ENCODE measurements around the gene BRF1.

DNA sequence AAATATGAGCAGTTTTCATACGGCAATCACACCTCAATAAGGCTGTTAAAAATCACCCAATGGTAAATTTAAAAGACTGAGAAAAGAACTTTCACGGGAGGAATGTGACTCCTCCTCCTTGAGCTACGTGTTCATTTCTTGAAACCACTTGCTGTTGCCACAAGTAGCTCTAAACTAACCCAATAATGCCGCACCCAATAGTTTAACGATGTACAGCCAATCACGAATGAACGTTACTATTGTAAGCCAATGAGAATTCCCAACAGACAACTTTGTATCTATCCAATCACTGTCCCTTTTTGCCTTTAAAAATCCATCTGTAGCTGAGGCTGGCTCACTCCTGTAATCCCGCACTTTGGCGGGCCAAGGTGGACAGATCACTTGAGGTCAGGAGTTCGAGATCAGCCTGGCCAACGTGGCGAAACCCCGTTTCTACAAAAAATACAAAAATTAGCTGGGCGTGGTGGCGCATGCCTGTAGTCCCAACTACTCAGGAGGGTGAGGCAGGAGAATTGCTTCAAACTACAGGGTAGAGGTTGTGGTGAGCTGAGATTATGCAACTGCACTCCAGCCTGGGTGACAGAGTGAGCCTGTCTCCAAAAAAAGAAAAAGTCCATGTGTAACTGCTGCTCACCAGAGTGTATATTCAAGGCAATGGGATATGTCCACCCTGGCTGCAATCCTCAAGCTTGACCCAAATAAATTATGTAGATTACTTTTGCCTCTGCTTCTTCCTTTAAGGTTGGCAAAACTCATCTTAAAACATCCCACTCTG is 76.8 kb downstream of the BRF1 start:
- TF ChIP-seq, protein P1, sequence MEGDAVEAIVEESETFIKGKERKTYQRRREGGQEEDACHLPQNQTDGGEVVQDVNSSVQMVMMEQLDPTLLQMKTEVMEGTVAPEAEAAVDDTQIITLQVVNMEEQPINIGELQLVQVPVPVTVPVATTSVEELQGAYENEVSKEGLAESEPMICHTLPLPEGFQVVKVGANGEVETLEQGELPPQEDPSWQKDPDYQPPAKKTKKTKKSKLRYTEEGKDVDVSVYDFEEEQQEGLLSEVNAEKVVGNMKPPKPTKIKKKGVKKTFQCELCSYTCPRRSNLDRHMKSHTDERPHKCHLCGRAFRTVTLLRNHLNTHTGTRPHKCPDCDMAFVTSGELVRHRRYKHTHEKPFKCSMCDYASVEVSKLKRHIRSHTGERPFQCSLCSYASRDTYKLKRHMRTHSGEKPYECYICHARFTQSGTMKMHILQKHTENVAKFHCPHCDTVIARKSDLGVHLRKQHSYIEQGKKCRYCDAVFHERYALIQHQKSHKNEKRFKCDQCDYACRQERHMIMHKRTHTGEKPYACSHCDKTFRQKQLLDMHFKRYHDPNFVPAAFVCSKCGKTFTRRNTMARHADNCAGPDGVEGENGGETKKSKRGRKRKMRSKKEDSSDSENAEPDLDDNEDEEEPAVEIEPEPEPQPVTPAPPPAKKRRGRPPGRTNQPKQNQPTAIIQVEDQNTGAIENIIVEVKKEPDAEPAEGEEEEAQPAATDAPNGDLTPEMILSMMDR (conservative IDR thresholded peaks at IDR 0.05; ENCODE audit: low read length), result no peak
- TF ChIP-seq EZH2phosphoT487 (IDR thresholded peaks at IDR 0.05; ENCODE audit: borderline replicate concordance), result no peak
